ENCODE data around the gene CLDN16. TPM values are rescaled to one million over a fixed set of nuclear protein-coding genes. Genes with fewer than 3 reads are reported as not detected.

Gene CLDN16
- total RNA-seq, 1 donor from 2014 or later, result 0.50 TPM

GRCh38 chr3:190424478-190425439 lies 36.8 kb downstream of the CLDN16 start:
- Mint-ChIP-seq H3K27me3 (ENCODE audit: low read depth, unreplicated experiment) (no peaks in the 10 kb centered on the region), H3K9me3 (ENCODE audit: unreplicated experiment) (no peaks in the 10 kb centered on the region), H3K4me3 (ENCODE audit: unreplicated experiment) (no peak overlapping the region), H3K4me1 (ENCODE audit: low read depth, unreplicated experiment) (peaks cover 5% of the 10 kb centered on the region), H3K36me3 (ENCODE audit: low read depth, unreplicated experiment) (no peaks in the 10 kb centered on the region), H3K27ac (ENCODE audit: unreplicated experiment) (peak overlapping the region; percentile 64)
- Histone ChIP-seq H3K36me3 (ENCODE audit: insufficient read depth, low read length) (no peaks in the 10 kb centered on the region), H3K9me3 (ENCODE audit: insufficient read depth, low read depth, low read length) (no peaks in the 10 kb centered on the region), H3K9ac (ENCODE audit: low read length) (no peak overlapping the region), H3K4me3 (ENCODE audit: insufficient read depth, low read depth, low read length) (no peak overlapping the region), H3K79me2 (ENCODE audit: insufficient read depth, low read length) (no peaks in the 10 kb centered on the region), H2AFZ (ENCODE audit: low read depth, low read length) (no peak overlapping the region), H3K4me1 (ENCODE audit: insufficient read depth, low read length) (no peaks in the 10 kb centered on the region), H3K4me2 (ENCODE audit: low read length) (peak overlapping the region; percentile 63), H3K27ac (ENCODE audit: low read depth, low read length) (no peak overlapping the region), H3K27me3 (ENCODE audit: insufficient read depth, low read length) (no peaks in the 10 kb centered on the region), H4K20me1 (ENCODE audit: insufficient read depth, low read length) (no peaks in the 10 kb centered on the region)
- DNase-seq (ENCODE audit: low read depth) (peak; percentile 44), FAIRE-seq (no peak)
- TF ChIP-seq CTCF (IDR thresholded peaks at IDR 0.05; ENCODE audit: insufficient read depth, low read depth, low read length) (peak; percentile 72), EZH2 (IDR thresholded peaks at IDR 0.05; ENCODE audit: insufficient read depth, low read length) (no peak)

GRCh38 chr3:190425833-190426232 lies 37.9 kb downstream of the CLDN16 start:
- no peak overlapping the region for H3K27ac Mint-ChIP-seq (ENCODE audit: unreplicated experiment)
- Histone ChIP-seq H3K4me3 (ENCODE audit: insufficient read depth, low read depth, low read length) (no peak overlapping the region), H3K27ac (ENCODE audit: low read depth, low read length) (no peak overlapping the region), H4K20me1 (ENCODE audit: insufficient read depth, low read length) (no peaks in the 10 kb centered on the region), H3K4me2 (ENCODE audit: low read length) (no peak overlapping the region), H2AFZ (ENCODE audit: low read depth, low read length) (no peak overlapping the region), H3K36me3 (ENCODE audit: insufficient read depth, low read length) (no peaks in the 10 kb centered on the region), H3K79me2 (ENCODE audit: insufficient read depth, low read length) (no peaks in the 10 kb centered on the region), H3K9me3 (ENCODE audit: insufficient read depth, low read depth, low read length) (no peaks in the 10 kb centered on the region), H3K27me3 (ENCODE audit: insufficient read depth, low read length) (no peaks in the 10 kb centered on the region), H3K4me1 (ENCODE audit: insufficient read depth, low read length) (no peaks in the 10 kb centered on the region), H3K9ac (ENCODE audit: low read length) (no peak overlapping the region)
- TF ChIP-seq EZH2 (IDR thresholded peaks at IDR 0.05; ENCODE audit: insufficient read depth, low read length) (no peak), CTCF (IDR thresholded peaks at IDR 0.05; ENCODE audit: insufficient read depth, low read depth, low read length) (no peak)
- H3K4me1 Mint-ChIP-seq (ENCODE audit: low read depth, unreplicated experiment), result peaks cover 6% of the 10 kb centered on the region
- DNase-seq (ENCODE audit: low read depth), result no peak
- FAIRE-seq, result no peak
- no peaks in the 10 kb centered on the region for H3K36me3 Mint-ChIP-seq (ENCODE audit: low read depth, unreplicated experiment)
- no peaks in the 10 kb centered on the region for H3K27me3 Mint-ChIP-seq (ENCODE audit: low read depth, unreplicated experiment)
- no peak overlapping the region for H3K4me3 Mint-ChIP-seq (ENCODE audit: unreplicated experiment)
- no peaks in the 10 kb centered on the region for H3K9me3 Mint-ChIP-seq (ENCODE audit: unreplicated experiment)
